PC-9 (cell line): ENCODE results near the gene TET2.

Source experiments
- EZH2 ChIP-seq: fragments of 200-600 bp; sonication (generic); IDR thresholded peaks from 2 replicates; pipeline ENCODE4 v1.8.0; 2017; ENCODE audit warnings: antibody characterized with exemption, low read depth
- TF ChIP-seq, protein P1 (sequence below): fragments of 200-600 bp; sonication (generic); conservative IDR thresholded peaks from 2 replicates; pipeline ENCODE4 v1.6.1; 2017; ENCODE audit warnings: mixed run types, antibody characterized with exemption, mild to moderate bottlenecking, moderate library complexity

DNA sequence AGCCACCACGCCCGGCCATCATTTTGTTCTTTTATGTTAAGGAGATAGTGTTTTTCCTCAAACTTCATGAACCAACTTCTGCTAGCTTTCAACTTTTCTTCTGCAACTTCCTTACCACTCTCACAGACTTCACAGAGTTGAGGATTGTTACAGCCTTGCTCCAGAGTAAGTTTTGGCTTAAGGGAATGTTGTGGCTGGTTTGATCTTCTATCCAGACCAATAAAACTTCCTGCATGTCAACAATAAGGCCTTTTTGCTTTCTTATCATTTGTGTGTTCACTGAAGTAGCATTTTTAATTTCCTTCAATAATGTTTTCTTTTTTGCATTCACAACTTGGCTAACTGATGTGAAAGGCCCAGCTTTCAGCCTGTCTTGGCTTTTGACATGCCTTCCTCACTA is 12.7 kb upstream of the TET2 start:
- TF ChIP-seq, protein P1, sequence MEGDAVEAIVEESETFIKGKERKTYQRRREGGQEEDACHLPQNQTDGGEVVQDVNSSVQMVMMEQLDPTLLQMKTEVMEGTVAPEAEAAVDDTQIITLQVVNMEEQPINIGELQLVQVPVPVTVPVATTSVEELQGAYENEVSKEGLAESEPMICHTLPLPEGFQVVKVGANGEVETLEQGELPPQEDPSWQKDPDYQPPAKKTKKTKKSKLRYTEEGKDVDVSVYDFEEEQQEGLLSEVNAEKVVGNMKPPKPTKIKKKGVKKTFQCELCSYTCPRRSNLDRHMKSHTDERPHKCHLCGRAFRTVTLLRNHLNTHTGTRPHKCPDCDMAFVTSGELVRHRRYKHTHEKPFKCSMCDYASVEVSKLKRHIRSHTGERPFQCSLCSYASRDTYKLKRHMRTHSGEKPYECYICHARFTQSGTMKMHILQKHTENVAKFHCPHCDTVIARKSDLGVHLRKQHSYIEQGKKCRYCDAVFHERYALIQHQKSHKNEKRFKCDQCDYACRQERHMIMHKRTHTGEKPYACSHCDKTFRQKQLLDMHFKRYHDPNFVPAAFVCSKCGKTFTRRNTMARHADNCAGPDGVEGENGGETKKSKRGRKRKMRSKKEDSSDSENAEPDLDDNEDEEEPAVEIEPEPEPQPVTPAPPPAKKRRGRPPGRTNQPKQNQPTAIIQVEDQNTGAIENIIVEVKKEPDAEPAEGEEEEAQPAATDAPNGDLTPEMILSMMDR: no peak
- no peak for TF ChIP-seq EZH2
